Fibroblast of villous mesenchyme (primary cell): ENCODE results near the gene ADCY9. TPM values are rescaled to one million over a fixed set of nuclear protein-coding genes. Genes with fewer than 3 reads are reported as not detected.

Experiments used
- DNase-seq: peaks from one replicate; pipeline ENCODE4 v3.0.0-alpha.2; 2010; ENCODE audit warnings: low read depth
- H3K4me3 ChIP-seq: 2 replicates; pipeline ENCODE4 v1.5.1; 2011; ENCODE audit warnings: low read depth, mild to moderate bottlenecking, low read length
- total RNA-seq: library from RNA; depleted of rRNA; stranded (reverse); fragments of >200 nt; gene quantifications from 2 replicates; pipeline ENCODE4 v1.2.3, GENCODE V29; 2012
- TF ChIP-seq, protein P1 (sequence below): IDR thresholded peaks from 2 replicates; pipeline ENCODE4 v1.5.1; 2012; ENCODE audit warnings: low read depth, mild to moderate bottlenecking, low read length; ENCODE audit not compliant: insufficient read depth

The ADCY9 gene
- total RNA-seq, 1 donor: 38.0 TPM

DNA sequence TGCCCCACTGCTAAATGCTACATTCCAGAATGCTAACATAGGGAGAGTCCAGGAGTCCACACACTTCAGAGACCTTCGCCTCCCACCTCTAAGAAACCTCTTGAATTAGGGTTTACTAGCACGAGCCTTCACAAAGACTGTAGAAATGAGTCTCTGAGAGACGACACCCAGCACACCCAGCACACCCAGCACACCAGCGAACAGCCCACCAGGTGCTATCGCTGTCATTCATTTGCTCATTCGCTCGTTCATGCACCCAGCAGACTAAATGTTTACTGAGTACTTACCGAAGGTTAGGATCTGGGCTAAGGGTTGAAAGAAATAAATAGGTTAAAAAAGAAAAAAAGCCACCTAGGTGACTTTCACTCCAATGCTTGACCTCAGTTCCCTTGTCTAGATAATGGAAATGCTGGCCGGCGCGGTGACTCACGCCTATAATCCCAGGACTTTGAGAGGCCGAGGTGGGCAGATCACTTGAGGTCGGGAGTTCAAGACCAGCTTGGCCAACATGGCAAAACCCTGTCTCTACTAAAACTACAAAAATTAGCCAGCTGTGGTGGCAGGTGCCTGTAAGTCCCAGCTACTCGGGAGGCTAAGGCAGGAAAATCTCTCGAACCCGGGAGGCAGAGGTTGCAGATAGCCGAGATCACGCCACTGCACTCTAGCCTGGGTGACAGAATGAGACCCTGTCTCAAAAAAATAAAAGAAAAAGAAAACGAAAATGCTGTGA lies 100.8 kb downstream of the ADCY9 start:
- DNase-seq: peak; percentile 80
- no peak overlapping the region for H3K4me3 ChIP-seq
- TF ChIP-seq, protein P1, sequence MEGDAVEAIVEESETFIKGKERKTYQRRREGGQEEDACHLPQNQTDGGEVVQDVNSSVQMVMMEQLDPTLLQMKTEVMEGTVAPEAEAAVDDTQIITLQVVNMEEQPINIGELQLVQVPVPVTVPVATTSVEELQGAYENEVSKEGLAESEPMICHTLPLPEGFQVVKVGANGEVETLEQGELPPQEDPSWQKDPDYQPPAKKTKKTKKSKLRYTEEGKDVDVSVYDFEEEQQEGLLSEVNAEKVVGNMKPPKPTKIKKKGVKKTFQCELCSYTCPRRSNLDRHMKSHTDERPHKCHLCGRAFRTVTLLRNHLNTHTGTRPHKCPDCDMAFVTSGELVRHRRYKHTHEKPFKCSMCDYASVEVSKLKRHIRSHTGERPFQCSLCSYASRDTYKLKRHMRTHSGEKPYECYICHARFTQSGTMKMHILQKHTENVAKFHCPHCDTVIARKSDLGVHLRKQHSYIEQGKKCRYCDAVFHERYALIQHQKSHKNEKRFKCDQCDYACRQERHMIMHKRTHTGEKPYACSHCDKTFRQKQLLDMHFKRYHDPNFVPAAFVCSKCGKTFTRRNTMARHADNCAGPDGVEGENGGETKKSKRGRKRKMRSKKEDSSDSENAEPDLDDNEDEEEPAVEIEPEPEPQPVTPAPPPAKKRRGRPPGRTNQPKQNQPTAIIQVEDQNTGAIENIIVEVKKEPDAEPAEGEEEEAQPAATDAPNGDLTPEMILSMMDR: no peak

DNA sequence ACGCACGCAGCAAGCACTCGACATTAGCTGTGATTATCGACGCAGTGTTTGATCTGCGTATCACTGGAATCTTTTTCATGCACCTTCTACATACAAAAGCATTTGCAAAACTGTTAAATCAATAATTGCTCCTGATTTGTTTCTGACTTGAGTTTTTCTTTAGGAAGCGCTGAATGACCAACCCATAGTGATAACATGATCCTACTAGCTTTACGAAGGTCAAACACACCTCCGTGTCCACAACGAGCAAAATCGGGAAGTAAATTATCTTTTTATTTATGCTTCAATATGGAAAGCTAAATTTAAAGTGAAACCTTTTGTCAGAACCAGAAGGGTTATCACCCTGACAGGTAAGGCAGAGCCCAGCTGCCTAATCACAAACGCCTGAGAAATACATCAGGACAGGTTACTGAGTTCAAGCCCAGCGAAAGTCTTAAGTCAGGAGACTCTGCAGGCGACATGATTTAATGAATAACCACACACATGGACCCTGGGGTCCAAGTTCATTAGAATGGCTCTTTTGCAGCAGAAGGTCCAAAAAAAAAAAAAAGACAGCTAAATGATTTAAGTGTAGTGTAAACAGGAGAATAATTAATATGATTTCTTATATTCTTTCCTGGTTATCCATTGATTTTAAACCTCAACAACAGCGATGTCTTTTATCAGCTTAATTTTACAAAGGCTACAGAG lies 104.2 kb downstream of the ADCY9 start:
- DNase-seq: no peak
- H3K4me3 ChIP-seq: no peak overlapping the region
- TF ChIP-seq, protein P1: no peak

DNA sequence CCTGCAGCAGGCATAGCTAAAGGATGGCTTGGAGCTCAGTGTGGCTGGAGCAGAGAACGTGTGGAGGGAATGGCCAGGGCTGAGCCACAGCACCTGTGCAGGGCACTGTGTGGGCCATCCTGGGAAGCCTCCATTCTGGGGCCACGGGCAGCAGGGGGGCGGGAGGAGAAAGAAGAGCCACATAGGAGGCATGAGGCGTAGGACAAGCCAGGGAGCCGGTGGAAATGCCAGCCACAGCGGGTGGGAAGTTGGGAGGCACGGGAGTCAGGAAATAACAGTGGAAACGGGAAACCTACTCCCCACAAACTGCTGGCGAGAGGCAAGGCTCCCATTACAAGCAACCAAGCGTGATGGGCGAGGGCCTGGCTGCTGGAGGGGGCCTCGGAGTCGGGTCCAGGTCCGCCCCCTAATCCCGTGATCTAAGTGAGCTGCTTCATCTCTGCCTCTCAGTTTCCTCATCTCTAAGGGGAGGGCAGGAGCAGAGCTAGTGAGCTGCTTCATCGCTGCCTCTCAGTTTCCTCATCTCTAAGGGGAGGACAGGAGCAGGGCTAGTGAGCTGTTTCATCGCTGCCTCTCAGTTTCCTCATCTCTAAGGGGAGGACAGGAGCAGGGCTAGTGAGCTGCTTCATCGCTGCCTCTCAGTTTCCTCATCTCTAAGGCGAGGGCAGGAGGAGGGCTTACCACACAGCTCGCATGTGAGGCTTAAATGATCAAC lies 104.9 kb downstream of the ADCY9 start:
- peak; percentile 38 for DNase-seq
- TF ChIP-seq, protein P1: no peak

DNA sequence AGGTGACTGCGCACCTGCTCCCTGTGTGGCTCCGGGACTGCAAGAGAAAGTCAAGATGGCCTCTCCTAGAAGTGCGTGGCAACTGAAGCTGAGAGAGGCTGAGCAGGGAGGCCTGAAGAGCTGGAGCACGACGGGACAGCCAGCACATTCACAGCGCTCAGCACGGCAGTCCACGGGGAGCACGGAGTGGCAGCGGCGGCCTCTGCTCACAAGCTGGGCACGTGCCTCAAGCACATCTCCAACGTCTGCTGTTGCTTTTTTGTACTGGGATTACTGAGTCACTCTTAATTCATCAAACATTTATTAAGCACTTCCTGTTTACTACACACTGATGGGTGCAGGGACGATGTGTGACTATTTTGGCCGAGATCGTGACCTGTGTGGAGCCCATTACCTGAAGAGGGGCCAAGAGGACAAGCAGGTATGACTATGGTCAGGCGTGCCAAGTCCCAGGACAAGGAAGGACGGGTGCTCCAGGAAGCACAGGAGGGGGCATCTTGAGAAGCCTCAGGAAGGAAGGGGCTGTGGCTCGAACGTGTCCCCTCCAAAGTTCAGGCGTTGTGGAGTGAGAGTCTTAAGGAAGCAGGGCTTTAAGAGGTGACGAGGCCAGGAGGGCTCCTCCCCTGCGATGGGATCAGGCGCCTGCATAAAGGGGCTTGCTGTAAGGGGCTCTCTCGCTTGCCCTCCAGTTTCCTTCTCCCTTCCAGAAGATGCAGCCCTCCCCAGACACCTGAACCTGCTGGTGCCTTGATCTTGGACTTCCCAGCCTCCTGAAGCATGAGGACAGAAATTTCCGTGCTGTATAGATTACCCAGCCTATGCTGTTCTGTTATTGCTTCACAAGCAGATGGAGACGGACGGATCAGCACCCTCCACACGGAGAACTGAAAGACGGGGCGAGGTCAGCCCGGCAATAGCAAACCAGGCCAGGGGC lies 105.8 kb downstream of the ADCY9 start:
- no peak for DNase-seq
- TF ChIP-seq, protein P1: no peak
- H3K4me3 ChIP-seq: no peak overlapping the region

More for the DNA sequence above, 104.9 kb downstream of the ADCY9 start:
- H3K4me3 ChIP-seq: no peak overlapping the region

DNA sequence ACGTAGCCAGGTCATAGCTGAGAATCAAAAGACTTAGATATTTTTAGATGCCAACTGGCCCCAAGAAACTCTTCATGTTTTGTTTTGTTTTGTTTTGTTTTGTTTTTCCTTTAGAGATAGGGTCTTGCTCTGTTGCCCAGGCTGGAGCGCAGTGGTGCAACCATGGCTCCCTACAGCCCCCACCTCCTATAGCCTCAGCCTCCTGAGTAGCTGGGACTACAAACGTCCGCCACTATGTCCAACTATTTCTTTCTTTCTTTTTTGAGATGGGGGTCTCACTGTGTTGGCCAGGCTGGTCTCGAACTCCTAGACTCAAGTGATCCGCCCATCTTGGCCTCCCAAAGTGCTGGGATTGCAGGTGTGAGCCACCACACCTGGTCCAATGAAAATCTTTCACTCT lies 107.1 kb downstream of the ADCY9 start:
- TF ChIP-seq, protein P1: no peak
- no peak for DNase-seq
- no peak overlapping the region for H3K4me3 ChIP-seq

DNA sequence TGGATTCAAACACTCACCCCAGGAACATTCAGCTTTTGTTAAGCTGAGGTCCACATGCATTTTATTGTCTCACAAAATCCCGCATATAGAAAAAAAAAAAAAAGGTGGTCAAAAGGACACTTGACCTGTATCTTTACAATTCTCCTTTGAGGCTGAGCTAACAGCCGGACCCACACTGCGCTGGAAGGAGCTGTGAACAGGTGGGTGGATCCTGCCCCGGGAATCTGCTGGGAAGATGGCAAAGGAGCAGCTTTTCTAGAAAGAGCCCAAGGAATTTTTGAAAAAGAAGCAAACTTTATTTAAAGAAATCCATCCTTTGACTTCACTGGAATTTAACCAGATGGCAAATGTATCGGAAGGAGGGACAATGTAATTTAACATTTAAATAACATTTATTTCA lies 108.1 kb downstream of the ADCY9 start:
- no peak overlapping the region for H3K4me3 ChIP-seq

More for the DNA sequence above, 108.1 kb downstream of the ADCY9 start:
- TF ChIP-seq, protein P1: no peak
- DNase-seq: no peak
